Measurements from ENCODE around the gene MAGI3.

The MAGI3 gene

DNA sequence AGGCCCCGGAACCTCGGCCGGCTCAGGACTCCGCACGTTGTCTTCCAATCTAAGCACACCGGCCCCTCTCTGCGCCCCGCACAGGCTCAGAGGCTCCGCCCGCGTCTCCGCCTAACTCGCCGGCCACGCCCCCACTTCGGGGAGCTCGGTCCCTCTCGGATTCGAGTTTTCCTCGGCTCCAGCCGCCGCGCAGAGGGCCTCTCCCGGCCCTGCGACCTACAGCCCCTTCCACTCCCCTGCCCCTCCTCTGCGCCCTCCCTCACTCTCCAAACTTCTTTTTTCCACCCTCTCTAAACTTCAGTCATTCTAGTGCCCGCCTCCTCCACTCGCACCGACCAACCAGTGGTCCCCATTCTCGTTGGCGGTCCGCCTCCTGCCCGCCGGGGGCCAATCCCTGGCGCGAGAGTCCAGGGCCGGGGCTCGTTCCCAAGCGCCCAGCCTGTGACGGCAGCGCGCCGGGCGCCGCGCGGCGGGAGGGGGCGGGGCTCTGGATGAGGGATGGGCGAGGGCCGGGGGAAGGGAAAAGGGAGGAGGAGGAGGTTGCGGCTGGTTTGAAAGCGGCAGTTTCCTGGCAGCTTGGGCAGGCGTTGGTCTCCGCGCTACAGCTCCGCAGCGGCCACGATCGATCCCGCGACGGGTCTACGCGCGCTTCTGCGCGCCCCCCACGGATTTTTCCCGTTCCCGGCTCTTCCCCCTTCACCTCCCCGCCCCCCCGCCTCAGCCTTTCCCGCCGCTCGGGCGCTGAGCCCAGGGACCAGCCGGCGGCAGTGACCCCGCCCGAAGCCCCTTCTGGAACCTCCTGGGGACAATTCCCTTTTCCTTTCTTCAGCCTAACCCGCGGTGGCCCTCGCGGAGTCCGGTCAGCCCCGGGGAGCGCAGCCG lies at the start of gene MAGI3:
MAGI3 (plus strand) TSS at position 563 of the 882 bp plus-strand sequence. CDS start 519 bp downstream, outside the sequence.
- DNase-seq: peak; percentile 94

DNA sequence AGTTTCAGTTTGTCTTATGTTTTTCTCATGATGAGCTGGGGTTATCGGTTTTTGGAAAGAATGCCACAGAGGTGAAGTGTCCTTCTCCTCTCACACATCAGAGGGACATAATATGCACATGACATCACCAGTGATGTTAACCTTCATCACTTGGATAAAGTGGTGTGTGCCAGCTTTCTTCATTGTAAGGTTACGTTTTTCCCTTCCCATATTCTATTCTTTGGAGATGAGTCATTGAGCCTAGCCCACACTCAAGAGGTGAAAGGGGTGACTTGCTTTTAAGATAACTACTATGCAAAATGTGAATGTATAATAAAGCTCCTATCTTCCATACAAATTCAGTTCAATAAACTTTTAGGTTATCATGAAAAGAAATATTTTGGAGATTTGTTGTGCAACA lies 36.7 kb upstream of the MAGI3 start:
- DNase-seq: no peak

DNA sequence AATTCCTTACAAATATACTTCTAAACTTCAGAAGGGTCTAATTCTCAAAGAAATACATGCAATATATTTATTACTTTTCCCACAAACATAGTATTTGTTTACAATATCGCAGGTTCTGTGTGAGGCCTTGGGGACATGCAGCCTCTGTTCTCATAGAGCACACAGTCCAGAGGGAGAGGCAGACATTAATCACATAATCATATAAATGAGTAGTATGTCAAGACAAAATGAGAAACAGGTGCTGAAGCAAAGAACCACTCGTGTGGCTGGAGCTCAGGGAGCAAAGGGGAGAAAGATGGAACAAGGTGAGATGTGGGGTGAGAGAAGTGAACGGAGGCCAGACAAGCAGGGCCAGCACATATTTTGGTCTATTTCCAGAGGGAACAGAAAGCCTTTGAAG lies 26.4 kb upstream of the MAGI3 start:
- DNase-seq: no peak

DNA sequence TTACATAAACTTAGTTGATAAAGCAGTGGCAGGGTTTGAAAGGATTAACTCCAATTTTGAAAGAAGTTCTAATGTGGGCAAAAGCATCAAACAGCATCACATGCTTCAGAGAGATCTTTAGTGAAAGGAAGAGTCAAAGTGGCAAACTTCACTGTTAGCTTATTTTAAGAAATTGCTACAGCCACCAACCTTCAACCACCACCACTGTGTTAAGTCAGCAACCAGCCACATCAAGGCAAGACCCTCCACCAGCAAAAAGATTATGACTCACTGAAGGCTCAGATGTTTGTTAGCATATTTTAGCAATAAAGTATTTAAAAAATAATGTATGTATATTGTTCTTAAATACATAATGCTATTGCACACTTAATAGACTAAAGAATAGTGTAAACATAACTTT lies 21.3 kb upstream of the MAGI3 start:
- no peak for DNase-seq

DNA sequence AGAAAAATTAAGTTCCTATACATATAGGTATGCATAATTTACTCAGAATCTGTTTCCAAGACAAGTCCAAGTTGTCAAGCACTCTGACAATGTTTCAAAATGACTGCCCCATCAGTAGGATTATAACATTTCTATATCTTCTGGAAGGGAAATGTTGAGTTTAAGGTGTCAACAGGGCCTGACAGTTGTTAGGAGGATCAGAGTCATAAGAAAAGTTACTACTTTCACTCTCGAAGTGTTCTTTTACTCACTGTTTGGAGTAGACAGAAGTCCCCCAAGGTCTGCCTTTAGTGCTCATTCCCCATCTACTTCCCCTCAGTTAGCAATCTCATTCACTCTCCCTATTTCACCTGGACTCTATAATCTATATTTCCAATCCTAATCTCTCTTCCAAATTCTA lies 20.6 kb upstream of the MAGI3 start:
- no peak for DNase-seq

DNA sequence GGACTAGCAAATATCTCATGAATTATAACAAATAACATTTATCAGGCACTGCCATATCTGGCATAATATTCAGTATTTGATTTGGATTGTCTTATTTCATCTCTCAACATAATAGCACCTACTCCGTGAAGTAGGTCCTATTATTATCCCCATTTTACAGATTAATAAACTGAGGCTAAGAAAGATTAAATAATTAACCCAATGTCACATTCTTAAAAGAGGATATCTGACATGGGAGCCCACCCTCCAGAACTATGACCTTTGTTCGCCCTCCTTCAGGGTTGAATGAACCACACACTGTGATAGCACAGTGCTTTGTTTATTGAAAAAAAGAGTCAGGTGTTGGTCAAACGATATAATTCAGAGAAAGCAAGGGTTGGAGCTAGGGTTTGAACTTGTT lies 19.4 kb upstream of the MAGI3 start:
- DNase-seq: no peak

DNA sequence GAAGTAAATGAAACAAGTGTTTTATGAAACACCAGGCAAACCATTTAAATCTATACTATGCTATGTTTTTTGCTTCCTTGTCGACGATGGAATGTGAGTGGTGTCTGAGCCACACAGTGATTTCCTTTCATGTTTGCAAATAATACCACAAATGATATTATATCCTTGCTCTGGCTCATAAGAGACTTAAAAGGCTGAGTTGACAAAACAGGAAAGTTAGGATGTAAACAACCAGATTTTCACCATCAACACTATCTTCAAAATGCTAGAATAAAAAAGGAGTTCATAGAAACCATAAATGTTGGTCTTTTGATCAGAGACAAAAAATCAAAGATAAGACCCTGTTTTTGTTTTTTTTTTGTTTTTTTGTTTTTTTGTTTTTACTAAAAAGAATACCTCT lies 17.8 kb upstream of the MAGI3 start:
- no peak for DNase-seq

DNA sequence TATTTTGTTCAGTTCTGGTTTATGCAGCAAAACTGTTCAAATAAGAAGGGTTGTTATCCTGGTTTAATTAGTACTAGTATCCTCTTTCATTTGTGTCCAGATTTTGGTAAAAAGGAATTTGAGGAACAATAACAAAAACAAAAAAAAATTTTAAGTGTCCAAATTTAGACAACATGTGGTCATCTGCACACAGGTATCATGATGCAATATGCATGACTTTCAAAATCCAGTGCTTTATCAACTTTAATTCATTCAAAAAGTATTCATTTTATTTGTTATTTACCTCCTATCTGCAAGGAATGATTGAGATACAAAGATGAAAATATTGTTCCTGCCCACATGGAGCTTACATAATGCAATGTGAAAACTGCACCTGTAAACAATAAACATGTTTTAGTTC lies 16.7 kb upstream of the MAGI3 start:
- DNase-seq: no peak

DNA sequence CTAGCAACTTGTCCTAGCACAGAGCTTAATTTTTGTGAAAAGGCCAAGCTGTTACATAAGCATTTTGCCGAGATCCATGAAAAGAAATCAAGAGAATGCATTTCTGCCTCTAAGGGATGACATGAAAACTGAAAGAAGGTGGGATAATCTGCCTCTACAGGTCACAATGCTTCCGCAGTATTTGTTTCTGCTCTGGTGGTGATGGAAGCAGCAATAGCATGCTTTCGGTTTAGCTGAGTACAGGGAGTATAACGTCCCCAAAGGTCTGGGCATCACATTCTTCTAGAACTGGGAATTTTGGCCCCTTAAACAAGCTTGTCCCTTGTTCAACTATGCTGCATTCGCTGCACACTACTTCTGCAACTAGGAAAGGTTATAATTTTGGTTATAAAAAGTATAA lies 14.4 kb upstream of the MAGI3 start:
- DNase-seq: no peak

DNA sequence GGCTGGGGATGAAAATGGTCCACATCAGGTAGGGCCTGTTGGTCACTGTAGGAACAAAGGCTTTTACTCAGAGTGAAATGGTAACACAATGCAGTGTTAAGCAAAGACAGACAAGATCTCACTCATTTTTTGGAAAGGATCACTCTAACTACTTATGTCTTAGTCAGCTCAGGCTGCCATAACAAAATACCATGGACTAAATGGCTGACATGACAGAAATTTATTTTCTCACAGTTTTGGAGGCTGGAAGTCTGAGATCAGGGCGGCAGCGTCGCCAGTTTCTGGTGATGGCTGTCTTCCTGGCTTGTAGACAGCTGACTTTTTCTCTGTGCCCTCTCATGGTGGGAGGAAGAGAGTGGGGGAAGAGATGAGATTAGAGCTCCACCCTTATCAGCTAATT lies 10.2 kb upstream of the MAGI3 start:
- no peak for DNase-seq

DNA sequence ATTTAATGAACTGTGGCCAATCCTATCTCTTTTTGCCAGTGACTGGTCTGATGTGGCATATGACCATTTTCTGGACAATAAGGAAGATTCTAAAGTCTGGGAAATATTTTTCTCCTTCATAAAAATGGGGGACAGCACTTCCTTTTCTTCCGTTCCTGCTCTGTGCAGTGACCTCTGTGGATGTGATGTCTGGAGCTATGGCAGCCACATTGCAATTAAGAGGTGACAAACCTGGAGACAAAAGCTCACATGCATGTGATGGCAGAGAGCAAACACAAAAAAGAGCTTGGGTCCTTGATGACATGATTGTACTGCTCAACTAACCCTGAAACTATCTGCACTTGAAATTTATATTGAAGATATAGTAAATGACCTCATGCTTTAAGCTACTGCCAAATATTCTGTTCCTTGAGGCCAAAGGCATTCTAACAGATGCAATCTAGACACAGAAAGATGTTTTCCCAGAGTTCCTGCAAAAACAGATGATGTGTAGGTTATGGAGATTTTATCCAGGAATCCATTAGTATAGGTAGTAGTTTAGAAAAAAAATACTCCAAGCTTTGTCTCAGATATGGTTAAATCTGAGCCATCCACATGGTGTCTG lies 2.2 kb upstream of the MAGI3 start:
- DNase-seq: no peak

DNA sequence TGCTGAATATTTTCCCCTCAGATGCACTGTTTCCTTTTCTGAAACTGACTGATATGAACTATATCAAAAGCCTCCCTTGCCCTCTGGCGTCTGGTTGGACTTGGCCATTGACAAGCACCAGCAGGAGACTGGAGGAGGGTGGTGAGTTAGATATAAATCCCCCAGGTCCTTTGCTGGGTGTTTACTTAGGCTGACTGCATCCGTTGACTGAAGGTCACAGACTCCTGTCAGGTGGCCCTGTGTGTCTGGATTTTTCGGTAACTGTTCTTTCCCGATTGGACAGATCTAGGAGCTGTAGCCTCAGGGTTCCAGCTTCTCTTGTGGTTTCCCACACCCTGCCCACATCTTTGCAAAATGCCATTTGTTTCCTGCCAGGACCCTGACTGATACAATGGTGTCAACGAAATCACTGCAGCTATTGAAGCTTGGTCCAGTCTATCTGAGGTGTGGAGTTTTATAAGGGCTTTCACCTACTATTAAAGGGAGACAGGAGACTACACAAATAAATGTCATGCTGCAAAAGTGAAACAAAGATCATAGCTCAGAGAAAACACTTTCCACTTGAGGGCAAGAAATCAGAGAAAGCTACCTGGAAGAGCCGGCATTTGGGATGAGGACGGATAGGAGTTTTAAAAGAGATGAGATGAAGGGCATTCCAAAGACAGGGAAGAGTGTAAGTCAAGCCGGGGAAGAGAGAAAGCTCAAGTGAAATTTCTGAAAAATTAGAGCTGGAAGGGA lies 1.5 kb upstream of the MAGI3 start:
- no peak for DNase-seq

DNA sequence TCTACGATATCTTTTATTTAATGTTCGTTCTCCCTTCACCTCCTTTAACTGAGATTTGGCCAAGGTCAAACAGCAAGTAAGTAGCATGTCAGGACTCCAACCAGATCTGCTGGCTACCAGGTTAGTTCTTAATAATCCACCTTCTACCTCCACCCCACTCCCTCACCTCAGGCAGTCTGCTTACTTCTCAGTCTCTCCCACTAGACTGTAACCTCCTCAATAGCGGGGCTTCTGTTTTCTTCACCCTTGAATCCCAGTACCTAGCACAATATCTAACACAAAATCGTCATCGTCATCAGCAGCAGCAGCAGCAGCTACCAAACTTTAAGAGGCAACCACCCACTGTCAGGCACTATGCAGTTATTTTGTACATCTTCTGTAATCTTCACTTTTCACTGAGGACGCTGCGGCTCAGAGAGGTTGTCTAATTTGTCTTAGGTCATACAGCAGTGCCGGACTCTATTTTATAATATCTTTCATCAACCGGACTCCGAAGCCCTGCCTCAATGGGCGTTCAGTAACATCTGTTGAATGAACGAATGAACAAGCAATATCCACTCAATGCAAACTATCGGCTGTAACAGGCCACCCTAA lies 859 bp upstream of the MAGI3 start:
- no peak for DNase-seq

DNA sequence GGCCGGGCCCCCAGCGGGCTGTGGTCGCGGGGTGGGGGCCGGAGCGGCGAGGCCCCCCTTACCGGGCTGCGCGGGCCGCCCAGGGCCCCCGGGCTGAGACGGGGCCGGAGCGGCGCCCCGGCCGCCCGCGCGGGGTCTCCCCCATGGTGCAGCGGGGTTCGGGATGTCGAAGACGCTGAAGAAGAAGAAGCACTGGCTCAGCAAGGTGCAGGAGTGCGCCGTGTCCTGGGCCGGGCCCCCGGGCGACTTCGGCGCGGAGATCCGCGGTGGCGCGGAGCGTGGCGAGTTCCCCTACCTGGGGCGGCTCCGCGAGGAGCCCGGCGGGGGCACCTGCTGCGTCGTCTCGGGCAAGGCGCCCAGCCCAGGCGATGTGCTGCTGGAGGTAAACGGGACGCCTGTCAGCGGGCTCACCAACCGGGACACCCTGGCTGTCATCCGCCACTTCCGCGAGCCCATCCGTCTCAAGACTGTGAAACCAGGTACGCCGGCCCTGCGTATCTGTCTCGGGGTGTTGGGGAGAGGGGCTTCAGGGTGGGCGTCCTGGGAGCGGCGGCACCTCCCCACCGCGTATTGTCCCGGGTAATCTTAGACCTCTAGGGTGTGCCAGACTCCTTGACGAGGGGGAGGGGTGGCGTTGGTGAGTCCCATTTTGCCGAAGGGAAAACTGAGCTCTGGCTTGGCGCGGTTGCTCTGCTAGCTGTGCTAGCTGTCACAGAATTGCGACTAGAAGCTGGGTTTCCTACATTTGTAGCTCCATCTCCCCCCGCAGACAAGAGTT lies 745 bp downstream of the MAGI3 start:
- peak; percentile 41 for DNase-seq

DNA sequence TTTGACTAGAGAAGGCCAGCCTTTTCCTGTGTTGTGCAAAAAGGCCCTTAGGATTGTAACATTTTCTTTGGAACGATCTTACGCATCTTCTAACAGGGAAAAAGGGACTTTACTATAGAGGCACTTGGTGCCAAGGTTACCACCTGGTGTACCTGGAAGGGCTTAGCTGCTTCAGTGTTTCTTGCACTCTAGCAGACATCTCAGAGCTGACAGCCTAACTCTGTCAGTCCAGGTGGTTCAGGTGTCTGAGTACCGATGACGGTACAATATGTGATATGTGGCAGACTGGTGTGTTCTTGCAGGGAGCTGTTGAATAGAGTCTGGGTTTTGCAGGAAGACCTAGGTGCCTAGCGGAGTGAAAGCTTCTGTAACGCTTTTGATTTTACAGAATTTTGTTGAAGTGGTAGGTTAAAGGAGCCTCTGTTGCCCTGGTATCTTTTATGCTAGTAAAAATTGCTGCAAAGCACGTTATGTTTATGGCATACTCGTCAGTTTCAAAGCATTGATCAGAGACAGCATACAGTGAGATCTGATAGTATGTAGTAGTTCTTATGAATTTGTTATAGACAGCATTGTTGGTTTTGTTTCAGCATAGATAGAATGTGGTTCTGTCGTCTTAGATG lies 1.4 kb downstream of the MAGI3 start:
- peak; percentile 7 for DNase-seq

DNA sequence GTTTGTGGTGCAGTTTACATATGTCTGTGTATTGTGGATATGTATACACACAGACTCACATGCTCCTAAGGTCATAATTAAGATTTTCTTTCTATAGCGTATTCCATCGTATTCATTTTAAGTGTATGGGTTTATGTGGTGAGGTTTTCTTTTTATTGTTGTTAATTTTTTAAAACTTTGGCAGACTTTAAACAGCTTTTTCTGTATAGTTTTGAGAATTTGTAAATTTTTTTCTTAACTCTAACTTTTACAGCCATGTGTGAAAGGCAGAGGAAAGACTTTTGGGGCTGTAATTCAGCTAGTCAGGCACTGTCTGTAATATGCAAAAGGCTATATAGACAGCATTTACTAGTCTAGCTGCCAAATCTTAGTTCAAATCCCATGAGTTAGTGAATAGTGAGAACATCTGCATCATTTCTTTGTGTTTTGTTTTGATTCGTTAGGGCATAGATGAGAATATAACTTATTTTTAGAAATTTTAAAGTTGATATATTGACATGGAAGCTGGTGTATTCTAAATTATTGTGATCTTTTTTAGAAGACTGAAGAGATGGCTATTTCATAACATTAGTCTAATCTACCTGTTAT lies 2.3 kb downstream of the MAGI3 start:
- DNase-seq: no peak

DNA sequence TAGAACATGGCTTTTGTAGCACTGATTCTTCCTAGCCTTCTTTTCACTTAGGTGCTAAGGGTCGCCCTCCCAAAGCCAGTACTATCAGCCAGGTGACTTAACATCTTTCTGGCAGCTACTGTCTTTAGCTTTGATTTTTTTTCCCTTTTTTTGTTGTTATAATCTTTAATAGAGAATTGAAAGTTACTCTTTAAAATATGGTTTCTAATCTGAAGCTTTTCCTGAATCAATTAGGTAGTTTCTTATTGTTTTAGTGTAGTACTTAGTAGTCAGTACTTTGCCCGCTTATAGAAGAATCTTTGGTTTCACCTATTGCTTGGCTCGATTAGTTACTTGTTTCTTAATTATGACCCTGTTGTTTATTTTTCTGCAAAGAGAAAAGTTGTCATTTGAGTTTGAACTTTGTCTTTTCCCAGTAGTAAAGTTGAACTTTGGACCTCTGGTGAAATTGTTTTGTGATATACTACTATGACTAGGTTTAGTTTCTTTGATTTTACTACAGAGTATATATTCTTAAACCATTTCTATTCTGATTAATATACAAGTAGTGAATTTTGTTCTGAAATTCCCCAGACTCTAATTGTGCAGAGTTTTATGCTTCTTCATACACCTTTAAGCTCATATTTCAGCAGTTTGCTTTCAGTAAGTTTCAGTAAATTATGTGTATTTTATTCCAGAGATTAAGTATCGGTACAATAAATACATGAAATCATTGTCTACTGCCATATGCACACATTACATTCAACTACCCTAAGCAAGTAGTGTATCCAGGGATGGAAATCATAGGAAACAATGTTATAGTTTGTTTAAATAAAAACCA lies 3.9 kb downstream of the MAGI3 start:
- no peak for DNase-seq

DNA sequence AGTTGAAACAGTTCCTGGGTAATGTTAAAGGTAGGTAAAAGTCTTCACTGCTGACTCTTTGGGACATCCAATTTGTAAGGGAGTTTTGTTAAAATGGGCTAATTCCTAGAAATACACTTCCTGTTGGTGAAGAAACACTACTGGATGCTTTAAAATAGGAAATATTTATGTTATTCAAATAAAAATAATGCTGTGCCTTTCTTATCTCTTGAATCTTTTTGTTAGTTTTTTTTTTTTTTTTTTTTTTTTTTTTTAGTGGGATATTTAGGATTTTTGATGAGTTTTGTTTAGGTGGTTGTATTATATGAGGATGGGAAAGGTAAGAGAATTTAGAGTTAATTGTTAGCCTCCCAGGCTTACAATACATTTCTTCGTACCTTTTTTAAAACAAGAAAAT lies 4.5 kb downstream of the MAGI3 start:
- no peak for DNase-seq

DNA sequence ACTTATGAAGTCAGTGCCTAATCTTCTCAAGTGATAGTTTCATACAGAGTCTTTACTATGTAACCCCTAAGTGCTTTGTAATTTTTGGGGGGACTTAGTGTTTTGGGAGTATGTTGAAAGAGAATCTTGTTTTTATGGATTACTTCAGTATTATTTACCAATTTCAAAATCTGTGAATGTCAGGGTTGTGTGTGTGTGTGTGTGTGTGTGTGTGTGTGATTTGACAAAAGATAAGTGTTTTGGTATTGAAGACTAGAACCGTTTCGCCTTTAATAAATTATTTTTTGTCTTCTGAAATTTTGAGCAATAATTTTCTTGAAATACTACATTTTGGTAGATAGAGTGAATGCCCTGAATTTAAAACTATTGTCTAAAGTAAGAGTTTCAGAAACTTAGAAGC lies 5.8 kb downstream of the MAGI3 start:
- no peak for DNase-seq

DNA sequence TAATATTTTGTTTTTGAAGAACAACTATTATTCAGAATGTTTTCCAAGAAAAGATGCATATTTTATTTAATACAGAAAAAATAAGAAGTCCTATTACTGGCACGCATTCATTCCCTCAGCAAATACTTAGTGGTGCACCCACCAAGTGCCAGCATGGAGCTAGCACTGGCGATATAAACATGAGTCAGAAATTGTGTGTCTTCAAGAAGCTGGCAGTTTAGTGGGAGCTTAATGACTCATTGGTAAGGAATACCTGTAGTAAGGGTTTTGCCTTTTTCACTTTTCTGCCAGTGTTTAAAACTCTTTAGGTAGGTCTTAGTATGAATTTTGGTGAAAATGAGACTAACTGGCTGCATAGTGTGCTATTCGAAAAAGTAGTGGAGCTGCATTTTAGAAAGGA lies 6.3 kb downstream of the MAGI3 start:
- no peak for DNase-seq

DNA sequence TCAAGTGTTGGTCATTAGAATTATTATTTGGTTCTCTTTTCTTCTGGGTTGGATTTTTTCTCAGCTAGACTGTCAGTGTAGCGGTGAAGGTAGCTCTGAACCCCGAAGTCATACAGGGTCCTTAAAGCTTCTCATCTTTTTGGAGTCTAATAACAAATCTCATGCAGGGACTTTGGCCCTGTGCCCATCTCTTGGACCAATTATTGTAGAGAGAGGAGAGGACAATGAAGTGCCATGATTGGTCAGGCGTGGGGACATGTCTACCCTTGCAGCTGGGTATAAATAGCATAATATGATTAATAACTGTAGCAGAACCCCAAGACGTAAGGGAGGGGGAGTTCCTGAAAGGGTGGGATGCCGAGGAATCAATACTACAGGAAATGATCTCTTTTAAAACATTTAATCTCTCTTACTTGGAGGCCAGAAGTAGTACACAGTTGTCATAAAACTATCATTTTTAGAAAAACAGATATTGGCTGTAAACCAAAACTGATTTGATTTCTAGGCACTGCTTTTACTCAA lies 8.8 kb downstream of the MAGI3 start:
- DNase-seq: no peak

All from stimulated activated CD4-positive, alpha-beta T cell treated with anti-CD3 and anti-CD28 coated beads, Interleukin-4, amount 100 ng/mL, for 24 hours (primary cell).